T-helper 17 cell (primary cell): ENCODE data around the gene HNRNPA3. TPM values are rescaled to one million over a fixed set of nuclear protein-coding genes. Genes with fewer than 3 reads are reported as not detected.
"Not testable (repeated sequence)": the region's sequence is repeated elsewhere in the genome, so short reads cannot be mapped to it uniquely, and the experiment has no call there.

Experiments used
- ATAC-seq: fragments of 150-1000 bp; cut with Tn5 transposase; 2 replicates; pipeline ENCODE4 v1.10.0; 2021; ENCODE audit warnings: mild to moderate bottlenecking, moderate library complexity
- DNase-seq, 3 donors: peaks; one replicate each; pipeline versions ENCODE4 v3.0.0 to v3.0.0-alpha.2; 2020 to 2021
- H3K9me3 ChIP-seq: one replicate; pipeline ENCODE4 v1.7.0; 2013; ENCODE audit warnings: low read length, mild to moderate bottlenecking; ENCODE audit not compliant: control insufficient read depth, poor library complexity, severe bottlenecking
- H3K27ac Mint-ChIP-seq: one replicate; pipeline ENCODE4 v1.8.0; 2022; ENCODE audit warnings: mild to moderate bottlenecking, moderate library complexity, mixed read lengths
- H3K27me3 Mint-ChIP-seq: one replicate; pipeline ENCODE4 v1.8.0; 2022; ENCODE audit warnings: mixed read lengths
- H3K36me3 Mint-ChIP-seq: one replicate; pipeline ENCODE4 v1.8.0; 2022; ENCODE audit warnings: low read depth, mixed read lengths
- H3K4me1 Mint-ChIP-seq: one replicate; pipeline ENCODE4 v1.8.0; 2022; ENCODE audit warnings: mild to moderate bottlenecking, mixed read lengths
- H3K4me3 Mint-ChIP-seq: one replicate; pipeline ENCODE4 v1.8.0; 2022; ENCODE audit warnings: mild to moderate bottlenecking, moderate library complexity, mixed read lengths
- total RNA-seq, 4 donors: library from RNA in 2 of 4; stranded (reverse) in 2 of 4; gene quantifications; one replicate each; pipeline ENCODE4 v1.2.3 and lab custom pipeline; 2022 to 2026

HNRNPA3 gene
- total RNA-seq, 2 donors from 2014 or later, result 179 to 183 TPM

- no peak overlapping the region for H3K4me3 Mint-ChIP-seq
- H3K9me3 ChIP-seq, result no peaks in the 10 kb centered on the region
- H3K4me1 Mint-ChIP-seq, result peaks cover 52% of the 10 kb centered on the region
- peaks cover 2% of the 10 kb centered on the region for H3K36me3 Mint-ChIP-seq
- no peak for DNase-seq
- no peak for ATAC-seq
- no peaks in the 10 kb centered on the region for H3K27me3 Mint-ChIP-seq
- H3K27ac Mint-ChIP-seq, result peak overlapping the region; percentile 39
Observed at GRCh38 chr2:177244244-177244771, 31.7 kb downstream of the HNRNPA3 start.

GRCh38 chr2:177245010-177245422 lies 32.4 kb downstream of the HNRNPA3 start:
- no peak overlapping the region for H3K4me3 Mint-ChIP-seq
- no peaks in the 10 kb centered on the region for H3K27me3 Mint-ChIP-seq
- H3K4me1 Mint-ChIP-seq, result peaks cover 51% of the 10 kb centered on the region
- peak overlapping the region; percentile 39 for H3K27ac Mint-ChIP-seq
- H3K9me3 ChIP-seq, result no peaks in the 10 kb centered on the region
- ATAC-seq, result no peak
- no peak for DNase-seq
- peaks cover 1% of the 10 kb centered on the region for H3K36me3 Mint-ChIP-seq

- H3K27me3 Mint-ChIP-seq, result no peaks in the 10 kb centered on the region
- DNase-seq (no peak), ATAC-seq (no peak)
- H3K36me3 Mint-ChIP-seq, result no peaks in the 10 kb centered on the region
- H3K4me3 Mint-ChIP-seq, result no peak overlapping the region
- H3K27ac Mint-ChIP-seq, result peak overlapping the region; percentile 39
- peaks cover 44% of the 10 kb centered on the region for H3K4me1 Mint-ChIP-seq
- no peaks in the 10 kb centered on the region for H3K9me3 ChIP-seq
Observed at GRCh38 chr2:177246000-177246399, 33.4 kb downstream of the HNRNPA3 start.

GRCh38 chr2:177246523-177247030 lies 34.0 kb downstream of the HNRNPA3 start:
- not testable (repeated sequence) for ATAC-seq, DNase-seq, H3K4me3 Mint-ChIP-seq, H3K9me3 ChIP-seq, H3K36me3 Mint-ChIP-seq, H3K27me3 Mint-ChIP-seq
- peak overlapping the region; percentile 39 for H3K27ac Mint-ChIP-seq
- H3K4me1 Mint-ChIP-seq, result peaks cover 43% of the 10 kb centered on the region

GRCh38 chr2:177247693-177248262 lies 35.2 kb downstream of the HNRNPA3 start:
- DNase-seq (no peak), ATAC-seq (no peak)
- Mint-ChIP-seq H3K4me3 (no peak overlapping the region), H3K27ac (peak overlapping the region; percentile 39), H3K27me3 (no peaks in the 10 kb centered on the region), H3K36me3 (peaks cover 2% of the 10 kb centered on the region), H3K4me1 (peaks cover 40% of the 10 kb centered on the region)
- H3K9me3 ChIP-seq, result no peaks in the 10 kb centered on the region

GRCh38 chr2:177249038-177249437 lies 36.4 kb downstream of the HNRNPA3 start:
- no peak for DNase-seq
- peak overlapping the region; percentile 78 for H3K27ac Mint-ChIP-seq

GRCh38 chr2:177250461-177250860 lies 37.9 kb downstream of the HNRNPA3 start:
- H3K27me3 Mint-ChIP-seq, result no peaks in the 10 kb centered on the region
- H3K36me3 Mint-ChIP-seq, result peaks cover 2% of the 10 kb centered on the region
- DNase-seq (no peak), ATAC-seq (no peak)
- peak overlapping the region; percentile 89 for H3K27ac Mint-ChIP-seq
- no peaks in the 10 kb centered on the region for H3K9me3 ChIP-seq
- peaks cover 48% of the 10 kb centered on the region for H3K4me1 Mint-ChIP-seq
- no peak overlapping the region for H3K4me3 Mint-ChIP-seq

More at GRCh38 chr2:177249038-177249437, 36.4 kb downstream of the HNRNPA3 start:
- no peak for ATAC-seq
- Mint-ChIP-seq H3K4me1 (peaks cover 45% of the 10 kb centered on the region), H3K4me3 (no peak overlapping the region), H3K36me3 (peaks cover 2% of the 10 kb centered on the region), H3K27me3 (no peaks in the 10 kb centered on the region)
- H3K9me3 ChIP-seq, result no peaks in the 10 kb centered on the region

- Mint-ChIP-seq H3K27ac (peak overlapping the region; percentile 89), H3K4me1 (peaks cover 45% of the 10 kb centered on the region), H3K4me3 (peak overlapping the region; percentile 25), H3K36me3 (peaks cover 2% of the 10 kb centered on the region), H3K27me3 (no peaks in the 10 kb centered on the region)
- no peaks in the 10 kb centered on the region for H3K9me3 ChIP-seq
- ATAC-seq, result no peak
- DNase-seq, result no peak
Observed at GRCh38 chr2:177251165-177251542, 38.6 kb downstream of the HNRNPA3 start.

GRCh38 chr2:177252808-177253531 lies 40.4 kb downstream of the HNRNPA3 start:
- Mint-ChIP-seq H3K36me3 (peaks cover 2% of the 10 kb centered on the region), H3K27ac (peak overlapping the region; percentile 89), H3K27me3 (no peaks in the 10 kb centered on the region), H3K4me3 (peak overlapping the region; percentile 44), H3K4me1 (peaks cover 54% of the 10 kb centered on the region)
- no peaks in the 10 kb centered on the region for H3K9me3 ChIP-seq
- ATAC-seq, result no peak
- no peak for DNase-seq

GRCh38 chr2:177253704-177254103 lies 41.1 kb downstream of the HNRNPA3 start:
- no peaks in the 10 kb centered on the region for H3K9me3 ChIP-seq
- ATAC-seq (no peak), DNase-seq (no peak)
- H3K27ac Mint-ChIP-seq, result peak overlapping the region; percentile 89
- H3K4me3 Mint-ChIP-seq, result no peak overlapping the region
- peaks cover 58% of the 10 kb centered on the region for H3K4me1 Mint-ChIP-seq
- H3K27me3 Mint-ChIP-seq, result no peaks in the 10 kb centered on the region
- H3K36me3 Mint-ChIP-seq, result peaks cover 2% of the 10 kb centered on the region

- Mint-ChIP-seq H3K27me3 (no peaks in the 10 kb centered on the region), H3K27ac (peak overlapping the region; percentile 89), H3K36me3 (peaks cover 2% of the 10 kb centered on the region), H3K4me1 (peaks cover 62% of the 10 kb centered on the region), H3K4me3 (no peak overlapping the region)
- H3K9me3 ChIP-seq, result no peaks in the 10 kb centered on the region
- ATAC-seq (no peak), DNase-seq (no peak)
Observed at GRCh38 chr2:177254433-177255226, 42.0 kb downstream of the HNRNPA3 start.

GRCh38 chr2:177255227-177255601 lies 42.6 kb downstream of the HNRNPA3 start:
- H3K4me3 Mint-ChIP-seq, result no peak overlapping the region
- peak overlapping the region; percentile 19 for H3K27ac Mint-ChIP-seq
- no peaks in the 10 kb centered on the region for H3K9me3 ChIP-seq
- DNase-seq, result no peak
- ATAC-seq, result no peak
- peaks cover 62% of the 10 kb centered on the region for H3K4me1 Mint-ChIP-seq
- H3K27me3 Mint-ChIP-seq, result no peaks in the 10 kb centered on the region
- peaks cover 2% of the 10 kb centered on the region for H3K36me3 Mint-ChIP-seq

GRCh38 chr2:177256026-177256425 lies 43.4 kb downstream of the HNRNPA3 start:
- Mint-ChIP-seq H3K4me3 (no peak overlapping the region), H3K36me3 (peaks cover 2% of the 10 kb centered on the region), H3K27me3 (no peaks in the 10 kb centered on the region), H3K4me1 (peaks cover 66% of the 10 kb centered on the region), H3K27ac (no peak overlapping the region)
- H3K9me3 ChIP-seq, result no peaks in the 10 kb centered on the region
- no peak for DNase-seq
- ATAC-seq, result no peak
